Spleen (tissue), 7 donors: ENCODE measurements around the gene CNTF.

ENCODE experiments used
- POLR2A ChIP-seq, 3 donors: fragments of 450-650 bp; IDR thresholded peaks; one replicate each; pipeline ENCODE4 v1.5.1; 2017; ENCODE audit warnings: antibody characterized with exemption in 3 of 3, mild to moderate bottlenecking in 1 of 3
- POLR2AphosphoS5 ChIP-seq, 3 donors: sonication (generic); formaldehyde crosslinking; IDR thresholded peaks; one replicate each; pipeline ENCODE4 v1.5.1; 2017; ENCODE audit warnings: antibody characterized with exemption in 3 of 3
- TF ChIP-seq, protein P1 (sequence below), 11 experiments: fragments of 200-600 bp in 7 of 11; fragments of 450-650 bp in 4 of 11; sonication (generic) in 4 of 11; IDR thresholded peaks in 8 of 11; conservative IDR thresholded peaks in 3 of 11; 1 replicate in 7 of 11; 2 replicates in 4 of 11; pipeline versions ENCODE4 v1.4.0 to v1.8.0; 2016 to 2021; ENCODE audit warnings: antibody characterized with exemption in 11 of 11, inconsistent platforms in 4 of 11, mild to moderate bottlenecking in 1 of 11
- donor health status: DM: no; HTN: no; CAD: no; lungs with moderate emphysema.
- donor health status: DM: no; HTN: no; CAD: no.
- donor health status: DM: no; HTN: no; CAD: no.

- TF ChIP-seq POLR2AphosphoS5 (IDR thresholded peaks at IDR 0.05) (no peak), POLR2A (IDR thresholded peaks at IDR 0.05) (no peak)
- TF ChIP-seq, protein P1, sequence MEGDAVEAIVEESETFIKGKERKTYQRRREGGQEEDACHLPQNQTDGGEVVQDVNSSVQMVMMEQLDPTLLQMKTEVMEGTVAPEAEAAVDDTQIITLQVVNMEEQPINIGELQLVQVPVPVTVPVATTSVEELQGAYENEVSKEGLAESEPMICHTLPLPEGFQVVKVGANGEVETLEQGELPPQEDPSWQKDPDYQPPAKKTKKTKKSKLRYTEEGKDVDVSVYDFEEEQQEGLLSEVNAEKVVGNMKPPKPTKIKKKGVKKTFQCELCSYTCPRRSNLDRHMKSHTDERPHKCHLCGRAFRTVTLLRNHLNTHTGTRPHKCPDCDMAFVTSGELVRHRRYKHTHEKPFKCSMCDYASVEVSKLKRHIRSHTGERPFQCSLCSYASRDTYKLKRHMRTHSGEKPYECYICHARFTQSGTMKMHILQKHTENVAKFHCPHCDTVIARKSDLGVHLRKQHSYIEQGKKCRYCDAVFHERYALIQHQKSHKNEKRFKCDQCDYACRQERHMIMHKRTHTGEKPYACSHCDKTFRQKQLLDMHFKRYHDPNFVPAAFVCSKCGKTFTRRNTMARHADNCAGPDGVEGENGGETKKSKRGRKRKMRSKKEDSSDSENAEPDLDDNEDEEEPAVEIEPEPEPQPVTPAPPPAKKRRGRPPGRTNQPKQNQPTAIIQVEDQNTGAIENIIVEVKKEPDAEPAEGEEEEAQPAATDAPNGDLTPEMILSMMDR (IDR thresholded peaks at IDR 0.05 in 8 of 11, conservative IDR thresholded peaks at IDR 0.05 in 3 of 11), result peak in 1 of 11 experiments; percentile 13
Measured at GRCh38 chr11:58576887-58577471, 45.5 kb upstream of the CNTF start.
